Parathyroid adenoma (tissue), 2 donors: ENCODE data around the gene NRXN3.

Experiments used
- H2AFZ ChIP-seq: fragments of 300-600 bp; sonication (generic); one replicate; pipeline ENCODE4 v1.7.0; 2017; ENCODE audit warnings: antibody characterized with exemption, mild to moderate bottlenecking
- H3K27ac ChIP-seq: fragments of 300-600 bp; sonication (generic); one replicate; pipeline ENCODE4 v1.7.0; 2017
- H3K27me3 ChIP-seq: fragments of 300-600 bp; sonication (generic); one replicate; pipeline ENCODE4 v1.7.0; 2017; ENCODE audit warnings: low read length; ENCODE audit not compliant: control insufficient read depth, insufficient read depth
- H3K36me3 ChIP-seq: fragments of 300-600 bp; sonication (generic); one replicate; pipeline ENCODE4 v1.7.0; 2017; ENCODE audit warnings: low read length; ENCODE audit not compliant: control insufficient read depth, insufficient read depth
- H3K4me1 ChIP-seq: fragments of 300-600 bp; sonication (generic); one replicate; pipeline ENCODE4 v1.7.0; 2017; ENCODE audit warnings: control low read depth
- H3K4me2 ChIP-seq: fragments of 300-600 bp; sonication (generic); one replicate; pipeline ENCODE4 v1.7.0; 2017; ENCODE audit warnings: low read length
- H3K4me3 ChIP-seq: fragments of 300-600 bp; sonication (generic); one replicate; pipeline ENCODE4 v1.7.0; 2017; ENCODE audit warnings: low read depth, low read length
- H3K79me2 ChIP-seq: fragments of 300-600 bp; sonication (generic); one replicate; pipeline ENCODE4 v1.7.0; 2017; ENCODE audit warnings: control low read depth
- H3K9ac ChIP-seq: fragments of 300-600 bp; sonication (generic); one replicate; pipeline ENCODE4 v1.7.0; 2017; ENCODE audit warnings: mild to moderate bottlenecking
- H3K9me3 ChIP-seq: fragments of 300-600 bp; sonication (generic); one replicate; pipeline ENCODE4 v1.7.0; 2017; ENCODE audit warnings: low read length; ENCODE audit not compliant: control insufficient read depth
- CTCF ChIP-seq: fragments of 300-600 bp; sonication (generic); IDR thresholded peaks from one replicate; pipeline ENCODE4 v1.7.0; 2017; ENCODE audit warnings: antibody characterized with exemption, mild to moderate bottlenecking
- donor health status: primary hyperparathyroidism.

The NRXN3 gene

DNA sequence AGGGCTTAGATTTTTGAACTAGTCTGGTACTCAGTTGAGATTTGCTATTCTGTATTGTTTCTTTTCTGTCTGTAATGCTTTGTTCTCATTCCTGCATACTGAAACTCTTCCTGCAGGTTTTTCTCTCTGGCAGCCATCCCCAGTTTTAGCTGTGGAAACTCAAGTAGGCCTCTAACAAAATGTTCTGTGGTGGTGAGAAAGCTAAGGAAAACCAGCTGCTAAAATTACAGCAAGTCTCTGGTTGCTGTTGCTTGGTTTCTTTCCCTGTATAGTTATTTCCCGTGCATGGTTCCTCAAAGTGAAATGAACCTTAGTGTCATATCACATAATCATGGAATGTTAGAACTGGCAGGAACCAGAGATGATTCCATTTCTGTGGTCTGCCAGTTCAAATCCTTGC, 442.5 kb downstream of the NRXN3 start:
- H3K9me3 ChIP-seq, result no peaks in the 10 kb centered on the region
- H3K79me2 ChIP-seq, result no peaks in the 10 kb centered on the region
- no peak overlapping the region for H3K27ac ChIP-seq
- no peaks in the 10 kb centered on the region for H3K36me3 ChIP-seq
- no peaks in the 10 kb centered on the region for H3K4me1 ChIP-seq
- no peak overlapping the region for H3K4me3 ChIP-seq
- H3K4me2 ChIP-seq, result no peak overlapping the region
- H2AFZ ChIP-seq, result no peak overlapping the region
- no peak for TF ChIP-seq CTCF
- no peak overlapping the region for H3K9ac ChIP-seq
- no peaks in the 10 kb centered on the region for H3K27me3 ChIP-seq

DNA sequence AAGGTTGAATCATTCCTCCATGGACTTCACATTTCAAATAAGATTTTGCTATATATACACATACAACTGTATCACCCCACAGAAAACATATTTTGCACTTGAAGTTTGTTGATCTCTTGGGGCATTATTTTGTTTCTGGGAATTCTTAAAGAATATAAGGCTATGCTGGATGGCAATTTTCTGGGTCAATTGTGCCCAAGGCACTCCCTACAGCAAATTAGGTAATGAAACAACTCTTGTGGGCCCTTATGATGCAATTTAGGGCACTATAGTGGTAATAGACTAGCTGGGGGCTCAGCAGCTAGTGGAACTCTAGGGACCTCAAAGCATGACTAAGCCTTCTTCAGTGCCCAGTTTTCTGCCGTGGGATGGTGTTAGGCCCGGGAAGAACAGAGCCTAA, 444.4 kb downstream of the NRXN3 start:
- Histone ChIP-seq H3K9ac (no peak overlapping the region), H3K4me1 (no peaks in the 10 kb centered on the region), H3K27me3 (no peaks in the 10 kb centered on the region), H3K4me2 (no peak overlapping the region), H2AFZ (no peak overlapping the region), H3K27ac (no peak overlapping the region), H3K9me3 (no peaks in the 10 kb centered on the region), H3K36me3 (no peaks in the 10 kb centered on the region), H3K79me2 (no peaks in the 10 kb centered on the region), H3K4me3 (no peak overlapping the region)
- no peak for TF ChIP-seq CTCF

GRCh38 chr14:78617735-78618134, 447.6 kb downstream of the NRXN3 start:
- no peak overlapping the region for H3K9ac ChIP-seq
- H3K27me3 ChIP-seq, result no peaks in the 10 kb centered on the region
- no peak overlapping the region for H2AFZ ChIP-seq
- H3K9me3 ChIP-seq, result no peaks in the 10 kb centered on the region
- H3K4me1 ChIP-seq, result no peaks in the 10 kb centered on the region
- H3K36me3 ChIP-seq, result no peaks in the 10 kb centered on the region
- H3K27ac ChIP-seq, result no peak overlapping the region
- no peak overlapping the region for H3K4me3 ChIP-seq
- TF ChIP-seq CTCF, result no peak
- no peaks in the 10 kb centered on the region for H3K79me2 ChIP-seq
- H3K4me2 ChIP-seq, result no peak overlapping the region

- no peak overlapping the region for H3K4me2 ChIP-seq
- H3K36me3 ChIP-seq, result no peaks in the 10 kb centered on the region
- H3K4me3 ChIP-seq, result no peak overlapping the region
- H3K27me3 ChIP-seq, result no peaks in the 10 kb centered on the region
- TF ChIP-seq CTCF, result no peak
- H3K9ac ChIP-seq, result no peak overlapping the region
- H3K4me1 ChIP-seq, result no peaks in the 10 kb centered on the region
- no peaks in the 10 kb centered on the region for H3K79me2 ChIP-seq
- no peaks in the 10 kb centered on the region for H3K9me3 ChIP-seq
- no peak overlapping the region for H2AFZ ChIP-seq
- H3K27ac ChIP-seq, result no peak overlapping the region
These were observed 448.2 kb downstream of the NRXN3 start for GRCh38 chr14:78618368-78618767.

- Histone ChIP-seq H3K4me1 (no peaks in the 10 kb centered on the region), H3K9me3 (no peaks in the 10 kb centered on the region), H3K4me2 (no peak overlapping the region), H3K27ac (no peak overlapping the region), H3K4me3 (no peak overlapping the region), H3K9ac (no peak overlapping the region), H3K79me2 (no peaks in the 10 kb centered on the region), H2AFZ (no peak overlapping the region), H3K27me3 (no peaks in the 10 kb centered on the region), H3K36me3 (no peaks in the 10 kb centered on the region)
- no peak for TF ChIP-seq CTCF
These were observed 456.9 kb downstream of the NRXN3 start for GRCh38 chr14:78627114-78627513.
